ENCODE measurements around the gene SERPINB10. TPM values are rescaled to one million over a fixed set of nuclear protein-coding genes. Genes with fewer than 3 reads are reported as not detected.

The SERPINB10 gene
- total RNA-seq, 1 experiment from 2014 or later, result not detected

GRCh38 chr18:63897072-63897471, 10.7 kb upstream of the SERPINB10 start:
- H3K79me2 ChIP-seq (ENCODE audit: insufficient read depth, low read length), result no peaks in the 10 kb centered on the region
- H3K9ac ChIP-seq (ENCODE audit: low read length), result no peak overlapping the region
- ATAC-seq (no peak), DNase-seq (ENCODE audit: low read depth, low spot score) (no peak)
- no peak overlapping the region for H3K4me3 ChIP-seq (replicated peaks in 1 of 2; ENCODE audit: low read depth in 1 of 2, low read length in 2 of 2)
- H2AFZ ChIP-seq (ENCODE audit: low read depth, low read length, poor library complexity, severe bottlenecking), result no peak overlapping the region
- no peaks in the 10 kb centered on the region for H3K9me2 ChIP-seq (ENCODE audit: insufficient read depth)
- H4K20me1 ChIP-seq (ENCODE audit: insufficient read depth), result no peaks in the 10 kb centered on the region
- ChIA-PET CTCF (no interaction called here), POLR2A (no interaction called here), RAD21 (ENCODE audit: low non-redundant PET in 1 of 2, low total read pairs in 2 of 2, uncharacterized antibody in 2 of 2, unreplicated experiment in 2 of 2) (no interaction called here)
- no peaks in the 10 kb centered on the region for H3K9me3 ChIP-seq (ENCODE audit: control insufficient read depth in 1 of 2, insufficient read depth in 1 of 2, low read depth in 1 of 2, low read length in 2 of 2)
- H3K4me2 ChIP-seq (ENCODE audit: low read length), result no peak overlapping the region
- H3K4me1 ChIP-seq (ENCODE audit: control insufficient read depth in 1 of 2, insufficient read depth in 2 of 2, low read length in 2 of 2), result no peaks in the 10 kb centered on the region
- H3K27me3 ChIP-seq (ENCODE audit: insufficient read depth, low read length), result no peaks in the 10 kb centered on the region
- H3K36me3 ChIP-seq (ENCODE audit: control insufficient read depth in 1 of 2, insufficient read depth in 2 of 2, low read length in 2 of 2), result no peaks in the 10 kb centered on the region
- intact Hi-C loops (cut with micrococcal nuclease), result no loop called here
- BruUV-seq (replicated peaks), result no TSS peak
- no peak overlapping the region for H3K27ac ChIP-seq (ENCODE audit: low read depth, low read length)
- TF ChIP-seq POLR2A (IDR thresholded peaks at IDR 0.05; ENCODE audit: borderline replicate concordance, extremely low read depth, insufficient read depth, insufficient read length) (no peak), EGR1 (IDR thresholded peaks at IDR 0.05; ENCODE audit: low read depth) (no peak)

DNA sequence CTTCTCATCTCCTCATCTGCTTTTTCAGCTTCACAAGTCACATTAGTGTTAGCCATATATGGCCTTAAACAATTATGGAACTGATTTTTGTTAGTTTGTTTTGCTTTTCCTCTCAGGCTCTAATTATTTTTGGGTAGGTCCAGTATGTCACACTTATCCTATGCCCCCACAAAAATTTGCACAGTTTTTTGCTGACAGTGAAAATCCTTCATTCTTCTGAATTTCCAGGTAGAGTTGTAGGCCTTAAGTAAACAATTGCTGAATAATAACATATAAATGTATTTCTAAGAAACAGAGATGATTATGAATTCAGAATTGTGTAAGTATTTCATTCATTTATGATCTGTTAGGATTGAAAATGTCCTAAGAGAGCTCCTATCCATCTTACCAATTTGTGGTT, 8.6 kb upstream of the SERPINB10 start:
- no peaks in the 10 kb centered on the region for H4K20me1 ChIP-seq (ENCODE audit: insufficient read depth)
- H3K4me3 ChIP-seq (replicated peaks in 1 of 2; ENCODE audit: low read depth in 1 of 2, low read length in 2 of 2), result no peak overlapping the region
- no peak overlapping the region for H3K27ac ChIP-seq (ENCODE audit: low read depth, low read length)
- no peaks in the 10 kb centered on the region for H3K36me3 ChIP-seq (ENCODE audit: control insufficient read depth in 1 of 2, insufficient read depth in 2 of 2, low read length in 2 of 2)
- RAD21 ChIA-PET (ENCODE audit: low non-redundant PET in 1 of 2, low total read pairs in 2 of 2, uncharacterized antibody in 2 of 2, unreplicated experiment in 2 of 2), result no interaction called here
- no peaks in the 10 kb centered on the region for H3K79me2 ChIP-seq (ENCODE audit: insufficient read depth, low read length)
- ATAC-seq, result no peak
- POLR2A ChIA-PET, result no interaction called here
- intact Hi-C loops (cut with micrococcal nuclease), result no loop called here
- no peak for DNase-seq (ENCODE audit: low read depth, low spot score)
- no peaks in the 10 kb centered on the region for H3K27me3 ChIP-seq (ENCODE audit: insufficient read depth, low read length)
- no peak overlapping the region for H3K9ac ChIP-seq (ENCODE audit: low read length)
- no peak overlapping the region for H3K4me2 ChIP-seq (ENCODE audit: low read length)
- no peaks in the 10 kb centered on the region for H3K4me1 ChIP-seq (ENCODE audit: control insufficient read depth in 1 of 2, insufficient read depth in 2 of 2, low read length in 2 of 2)
- no peaks in the 10 kb centered on the region for H3K9me3 ChIP-seq (ENCODE audit: control insufficient read depth in 1 of 2, insufficient read depth in 1 of 2, low read depth in 1 of 2, low read length in 2 of 2)
- BruUV-seq (replicated peaks), result no TSS peak
- CTCF ChIA-PET, result no interaction called here
- H2AFZ ChIP-seq (ENCODE audit: low read depth, low read length, poor library complexity, severe bottlenecking), result no peak overlapping the region
- H3K9me2 ChIP-seq (ENCODE audit: insufficient read depth), result no peaks in the 10 kb centered on the region
- no peak for TF ChIP-seq RAD21 (IDR thresholded peaks at IDR 0.05; ENCODE audit: low read depth)
- TF ChIP-seq ZNF274 (IDR thresholded peaks at IDR 0.05; ENCODE audit: low read depth, low read length), result no peak
- TF ChIP-seq JUND (IDR thresholded peaks at IDR 0.05), result no peak
- no peak for TF ChIP-seq SRF (IDR thresholded peaks at IDR 0.05; ENCODE audit: low read depth)
- no peak for TF ChIP-seq MAX (IDR thresholded peaks at IDR 0.05)
- no peak for TF ChIP-seq CEBPB (IDR thresholded peaks at IDR 0.05; ENCODE audit: low read depth)
- TF ChIP-seq POLR2A (IDR thresholded peaks at IDR 0.05; ENCODE audit: borderline replicate concordance, extremely low read depth, insufficient read depth, insufficient read length), result no peak
- TF ChIP-seq TCF7L2 (IDR thresholded peaks at IDR 0.05; ENCODE audit: borderline replicate concordance, extremely low read depth, insufficient read depth, insufficient read length), result no peak
- TF ChIP-seq, protein P1, sequence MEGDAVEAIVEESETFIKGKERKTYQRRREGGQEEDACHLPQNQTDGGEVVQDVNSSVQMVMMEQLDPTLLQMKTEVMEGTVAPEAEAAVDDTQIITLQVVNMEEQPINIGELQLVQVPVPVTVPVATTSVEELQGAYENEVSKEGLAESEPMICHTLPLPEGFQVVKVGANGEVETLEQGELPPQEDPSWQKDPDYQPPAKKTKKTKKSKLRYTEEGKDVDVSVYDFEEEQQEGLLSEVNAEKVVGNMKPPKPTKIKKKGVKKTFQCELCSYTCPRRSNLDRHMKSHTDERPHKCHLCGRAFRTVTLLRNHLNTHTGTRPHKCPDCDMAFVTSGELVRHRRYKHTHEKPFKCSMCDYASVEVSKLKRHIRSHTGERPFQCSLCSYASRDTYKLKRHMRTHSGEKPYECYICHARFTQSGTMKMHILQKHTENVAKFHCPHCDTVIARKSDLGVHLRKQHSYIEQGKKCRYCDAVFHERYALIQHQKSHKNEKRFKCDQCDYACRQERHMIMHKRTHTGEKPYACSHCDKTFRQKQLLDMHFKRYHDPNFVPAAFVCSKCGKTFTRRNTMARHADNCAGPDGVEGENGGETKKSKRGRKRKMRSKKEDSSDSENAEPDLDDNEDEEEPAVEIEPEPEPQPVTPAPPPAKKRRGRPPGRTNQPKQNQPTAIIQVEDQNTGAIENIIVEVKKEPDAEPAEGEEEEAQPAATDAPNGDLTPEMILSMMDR (IDR thresholded peaks at IDR 0.05 in 2 of 3, conservative IDR thresholded peaks at IDR 0.05 in 1 of 3; ENCODE audit: borderline replicate concordance in 1 of 3, insufficient read depth in 1 of 3, low read depth in 2 of 3, low read length in 2 of 3), result no peak
- no peak for TF ChIP-seq ZFX (IDR thresholded peaks at IDR 0.05)
- no peak for TF ChIP-seq CBX3 (IDR thresholded peaks at IDR 0.05; ENCODE audit: low read depth)
- no peak for TF ChIP-seq ZBTB33 (IDR thresholded peaks at IDR 0.05; ENCODE audit: extremely low read depth, insufficient replicate concordance, low read length)
- TF ChIP-seq ATF3 (IDR thresholded peaks at IDR 0.05), result no peak
- TF ChIP-seq EZH2 (IDR thresholded peaks at IDR 0.05), result no peak
- no peak for TF ChIP-seq SP1 (IDR thresholded peaks at IDR 0.05; ENCODE audit: low read depth)
- no peak for TF ChIP-seq YY1 (IDR thresholded peaks at IDR 0.05; ENCODE audit: extremely low read depth, insufficient replicate concordance, low read depth, low read length)
